HG02938 (cell line): ENCODE data around the gene METTL9.
"Not testable (repeated sequence)": the region's sequence is repeated elsewhere in the genome, so short reads cannot be mapped to it uniquely, and the experiment has no call there.

ENCODE experiments used
- ATAC-seq: cut with Tn5 transposase; IDR thresholded peaks from one replicate; pipeline ENCODE4 v1.9.1; 2021; ENCODE audit warnings: mild to moderate bottlenecking, moderate library complexity; ENCODE audit not compliant: unreplicated experiment

The METTL9 gene

GRCh38 chr16:21631951-21632575 lies 32.7 kb downstream of the METTL9 start:
- not testable (repeated sequence) for ATAC-seq

DNA sequence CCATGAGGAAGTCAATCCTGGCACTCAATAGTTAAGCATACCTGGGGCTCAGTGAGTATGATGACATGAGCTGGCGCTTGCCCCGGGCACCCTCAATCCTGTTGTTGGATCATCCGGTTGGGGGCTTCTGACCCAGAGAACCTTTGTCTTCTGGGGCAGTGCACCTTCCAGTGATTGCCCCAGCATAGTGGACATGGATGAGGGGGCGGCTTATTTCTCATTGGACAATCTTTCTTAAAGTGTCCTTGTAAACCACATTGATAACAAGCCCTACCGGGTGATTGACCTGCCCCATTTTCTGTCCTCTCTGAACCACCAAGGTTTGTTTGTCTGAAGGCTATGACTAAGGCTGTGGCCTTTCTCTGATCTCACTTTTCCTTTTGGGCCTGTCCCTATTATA lies 34.8 kb downstream of the METTL9 start:
- no peak for ATAC-seq

DNA sequence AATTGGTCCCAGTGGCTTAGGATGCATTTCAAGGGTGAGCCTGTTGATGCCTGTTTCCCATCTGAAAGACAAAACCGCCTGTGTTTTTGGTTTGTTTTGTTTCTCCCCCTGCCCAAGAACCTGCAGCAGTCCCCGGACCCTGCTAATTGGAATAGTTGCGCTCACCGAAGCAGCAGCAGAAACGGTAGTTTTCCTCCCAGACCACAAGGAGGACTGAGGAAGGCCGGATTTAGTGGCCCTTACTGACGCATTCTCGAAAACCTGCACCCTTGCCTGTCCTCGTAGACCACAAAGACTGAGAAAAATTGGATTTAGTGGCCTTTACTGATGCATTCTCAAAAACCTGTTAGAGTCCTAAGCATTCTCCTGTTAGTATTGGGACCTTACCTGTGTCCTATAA lies 36.3 kb downstream of the METTL9 start:
- ATAC-seq: not testable (repeated sequence)

DNA sequence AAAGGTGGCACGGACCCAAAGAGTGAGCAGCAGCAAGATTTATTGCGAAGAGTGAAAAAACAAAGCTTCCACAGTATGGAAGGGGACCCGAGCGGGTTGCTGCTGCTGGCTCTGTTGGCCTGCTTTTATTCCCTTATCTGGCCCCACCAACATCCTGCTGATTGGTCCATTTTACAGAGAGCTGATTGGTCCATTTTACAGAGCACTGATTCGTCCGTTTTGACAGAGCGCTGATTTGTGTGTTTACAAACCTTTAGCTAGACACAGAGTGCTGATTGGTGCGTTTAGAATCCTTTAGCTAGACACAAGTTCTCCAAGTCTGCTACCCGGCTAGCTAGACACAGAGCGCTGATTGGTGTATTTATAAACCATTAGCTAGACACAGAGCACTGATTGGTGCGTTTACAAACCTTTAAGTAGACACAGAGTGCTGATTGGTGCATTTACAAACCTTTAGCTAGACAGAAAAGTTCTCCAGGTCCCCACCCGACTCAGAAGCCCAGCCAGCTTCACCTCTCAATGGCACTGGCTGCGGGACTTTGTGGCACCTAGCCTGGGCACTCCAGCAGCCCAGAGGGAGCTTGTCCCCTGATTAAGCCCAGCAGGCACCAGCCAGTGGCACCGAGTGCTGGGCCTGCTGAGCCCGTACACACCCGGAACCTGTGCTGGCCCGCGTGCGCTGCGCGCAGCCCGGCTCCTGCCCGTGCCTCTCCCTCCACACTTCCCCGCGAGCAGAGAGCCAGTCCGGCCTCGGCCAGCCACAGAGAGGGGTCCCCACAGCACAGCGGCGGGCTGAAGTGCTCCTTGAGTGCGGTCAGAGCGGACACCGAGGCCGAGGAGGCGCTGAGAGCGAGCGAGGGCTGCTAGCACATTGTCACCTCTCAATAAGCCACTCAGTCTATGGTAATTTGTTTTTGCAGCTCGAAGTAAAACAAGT lies 37.9 kb downstream of the METTL9 start:
- no peak for ATAC-seq

- no peak for ATAC-seq
Observed at GRCh38 chr16:21638573-21638975, 39.2 kb downstream of the METTL9 start.

DNA sequence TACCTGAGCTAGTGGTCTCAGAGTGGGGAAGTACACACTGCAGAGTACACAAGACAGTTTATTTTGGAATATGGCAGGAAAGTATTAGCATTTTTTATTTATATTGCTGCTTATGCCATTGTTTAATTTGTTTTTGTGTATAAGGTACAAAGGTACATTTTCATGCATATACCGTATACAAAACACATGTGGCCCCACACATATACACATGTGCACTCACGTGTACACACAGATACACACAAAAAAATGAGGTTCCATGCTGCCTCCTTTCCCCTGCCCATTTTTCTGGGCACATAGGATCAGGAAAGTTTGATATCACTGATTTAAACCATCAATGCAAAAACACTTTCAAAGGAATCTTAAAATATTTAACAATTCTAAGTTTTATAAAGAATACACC lies 40.1 kb downstream of the METTL9 start:
- ATAC-seq: no peak

- no peak for ATAC-seq
Observed at GRCh38 chr16:21641916-21642315, 42.5 kb downstream of the METTL9 start.

DNA sequence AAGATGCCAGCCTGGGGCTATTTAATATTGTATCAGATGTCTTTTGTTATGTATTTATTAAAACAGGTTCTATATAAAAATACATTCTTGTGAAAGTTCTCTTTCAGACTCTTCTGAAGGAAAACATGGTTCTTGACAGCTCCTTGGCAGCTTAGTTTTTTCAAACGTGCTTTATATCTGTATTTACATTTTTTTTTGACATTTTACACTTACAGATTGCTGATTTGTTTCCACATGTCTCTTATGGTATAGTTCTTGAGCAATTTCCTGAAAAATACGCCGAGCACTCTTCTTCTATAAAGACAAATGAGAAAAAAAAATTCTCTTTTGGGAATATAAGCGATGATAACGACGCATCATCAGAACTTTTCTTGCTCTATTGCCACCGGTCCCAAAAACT lies 43.5 kb downstream of the METTL9 start:
- no peak for ATAC-seq

DNA sequence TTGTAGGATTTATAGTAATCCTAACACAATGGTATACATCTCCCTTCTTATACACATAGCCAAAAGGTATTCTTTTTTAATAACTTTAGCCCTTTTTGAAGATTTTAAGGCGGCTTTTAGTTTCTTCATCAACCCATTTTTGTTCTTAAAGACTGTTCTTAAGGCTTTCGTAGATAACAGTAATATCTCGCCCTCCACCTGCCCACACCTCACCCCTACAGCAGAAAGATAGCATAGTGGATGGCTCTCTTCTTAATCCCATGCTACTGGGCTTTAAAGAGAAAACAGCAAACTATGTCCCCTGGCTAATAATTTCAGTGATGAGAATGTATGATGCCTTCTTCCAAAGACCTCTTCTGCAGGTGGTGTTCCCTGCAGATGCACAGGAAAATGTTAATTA lies 44.4 kb downstream of the METTL9 start:
- no peak for ATAC-seq

DNA sequence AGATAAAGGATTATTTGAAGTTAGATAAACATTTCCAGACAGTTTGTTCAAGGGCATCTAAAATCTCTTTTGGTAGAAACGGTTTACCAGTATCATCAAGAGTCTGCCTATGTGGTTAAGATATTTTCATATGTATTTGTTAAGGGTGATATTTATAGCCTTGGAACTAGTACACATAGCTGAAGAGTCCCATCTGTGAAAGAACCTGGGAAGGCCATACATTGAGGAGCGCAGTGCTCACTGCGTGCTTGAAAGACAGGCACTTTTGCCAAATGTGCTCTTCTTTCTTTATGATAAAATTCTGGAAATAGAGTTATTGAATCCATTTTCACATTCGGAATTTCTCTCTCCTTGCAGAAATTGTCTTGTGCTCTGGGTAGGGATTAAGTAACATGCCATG lies 45.3 kb downstream of the METTL9 start:
- no peak for ATAC-seq

DNA sequence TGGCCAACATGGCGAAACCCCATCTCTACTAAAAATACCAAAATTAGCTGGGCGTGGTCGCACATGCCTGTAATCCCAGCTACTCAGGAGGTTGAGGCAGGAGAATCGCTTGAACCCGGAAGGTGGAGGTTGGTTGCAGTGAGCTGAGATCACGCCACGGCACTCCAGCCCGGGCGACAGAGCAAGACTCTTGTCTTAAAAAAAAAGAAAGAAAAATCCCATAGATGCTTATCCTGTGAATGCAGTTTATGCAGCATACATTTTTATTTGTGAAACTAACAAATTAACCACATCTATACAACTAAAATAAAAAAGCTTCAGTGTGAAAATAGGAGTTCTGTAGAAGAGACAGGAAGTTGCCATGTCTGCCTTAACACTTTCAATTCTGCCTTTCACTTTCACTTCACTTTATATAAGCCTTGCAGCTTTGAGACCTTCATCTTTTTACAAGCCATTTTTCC lies 45.9 kb downstream of the METTL9 start:
- no peak for ATAC-seq

- ATAC-seq: no peak
Observed at GRCh38 chr16:21646091-21646490, 46.7 kb downstream of the METTL9 start.

GRCh38 chr16:21646721-21647561 lies 47.6 kb downstream of the METTL9 start:
- peak; percentile 86 for ATAC-seq

DNA sequence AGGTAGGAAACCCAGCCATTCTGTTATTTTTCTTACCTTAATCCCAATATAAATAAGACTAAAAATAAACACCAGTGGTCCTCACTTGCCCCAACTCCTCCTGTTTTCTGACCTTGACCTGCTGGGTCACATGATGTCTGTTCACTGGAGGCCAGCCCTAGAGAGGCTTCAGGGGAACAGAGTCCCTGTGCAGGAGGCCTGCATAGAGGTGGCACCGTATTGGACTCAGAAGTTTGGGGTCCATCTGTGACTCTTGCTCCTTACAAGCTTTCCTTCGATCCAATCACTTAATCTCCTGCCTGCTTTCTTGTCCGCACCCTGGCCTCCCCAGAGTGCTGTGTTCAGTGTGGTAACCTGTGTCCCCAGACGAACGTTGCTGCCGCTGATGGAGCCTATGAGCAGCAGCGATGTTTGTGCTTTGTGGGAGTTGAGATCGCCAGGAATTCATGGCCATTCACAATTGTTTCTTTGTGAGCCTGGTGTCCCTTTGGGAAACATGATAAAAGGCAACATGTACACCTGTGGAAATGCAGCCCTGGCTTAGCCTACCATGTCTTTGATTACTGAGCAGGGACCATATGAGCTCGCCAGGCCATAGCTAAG lies 48.3 kb downstream of the METTL9 start:
- ATAC-seq: peak; percentile 6

DNA sequence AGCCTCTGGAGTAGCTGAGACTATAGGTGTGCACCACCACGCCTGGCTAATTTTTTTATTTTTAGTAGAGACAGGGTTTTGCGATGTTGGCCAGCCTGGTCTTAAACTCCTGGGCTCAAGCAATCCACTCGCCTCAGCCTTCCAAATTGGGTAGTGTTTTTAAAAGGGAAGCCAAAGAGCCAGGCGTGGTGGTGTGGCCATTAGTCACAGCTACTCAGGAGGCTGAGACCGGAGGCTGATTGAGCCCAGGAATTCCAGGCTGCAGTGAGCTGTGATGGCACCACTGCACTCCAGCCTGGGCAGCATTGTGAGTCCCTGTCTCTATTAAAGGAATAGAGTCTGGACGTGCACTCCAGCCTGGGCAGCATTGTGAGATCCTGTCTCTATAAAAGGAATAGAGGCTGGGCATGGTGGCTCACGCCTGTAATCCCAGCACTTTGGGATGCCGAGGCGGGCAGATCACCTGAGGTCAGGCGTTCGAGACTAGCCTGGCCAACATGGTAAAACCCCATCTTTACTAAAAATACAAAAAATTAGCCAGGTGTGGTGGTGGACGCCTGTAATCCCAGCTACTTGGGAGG lies 50.5 kb downstream of the METTL9 start:
- not testable (repeated sequence) for ATAC-seq

DNA sequence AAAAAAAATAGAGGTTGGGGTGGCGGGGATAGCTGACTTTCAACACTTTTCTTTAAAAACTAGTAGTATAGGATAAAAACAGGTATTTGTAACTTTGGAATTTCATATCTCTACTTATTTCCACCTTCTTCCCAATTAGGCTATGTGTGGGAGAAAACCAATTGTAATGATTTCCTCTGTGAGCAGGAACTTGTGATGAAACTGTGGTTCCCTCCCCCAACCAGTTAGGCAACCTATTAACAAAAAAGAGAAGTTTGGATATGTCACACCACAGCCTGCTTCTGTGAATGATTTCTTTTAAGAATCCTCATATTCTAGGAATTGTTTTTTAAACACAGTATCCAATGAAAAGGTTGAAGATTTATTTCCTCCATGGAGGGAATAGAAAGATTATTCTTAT lies 51.1 kb downstream of the METTL9 start:
- ATAC-seq: no peak

- no peak for ATAC-seq
Observed at GRCh38 chr16:21651515-21651914, 52.1 kb downstream of the METTL9 start.

DNA sequence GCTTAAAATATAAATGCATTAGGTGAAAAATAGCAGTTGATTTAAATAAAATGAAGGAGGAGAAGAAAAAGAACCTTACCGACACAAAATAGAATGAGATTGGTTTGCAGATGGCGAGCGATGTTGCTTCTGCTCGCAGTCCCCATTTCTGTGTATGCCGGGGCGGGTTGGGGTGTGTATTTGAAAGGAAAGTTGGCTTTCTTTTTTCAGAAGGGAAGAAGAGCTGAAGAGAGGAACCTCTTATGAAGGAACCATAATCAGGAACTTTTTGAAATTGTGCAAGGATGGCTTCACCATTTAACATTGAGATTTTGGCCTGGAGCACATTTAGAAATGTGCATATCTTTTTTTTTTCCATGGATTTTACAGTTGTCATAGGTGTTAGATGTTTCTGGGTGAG lies 53.1 kb downstream of the METTL9 start, which contains the start of gene IGSF6:
IGSF6 (minus strand) TSS at position 156 of the 400 bp plus-strand sequence; CDS start at position 146, 10 bp downstream.
- ATAC-seq: no peak

- ATAC-seq: no peak
Observed at GRCh38 chr16:21653571-21653970, 54.2 kb downstream of the METTL9 start.

DNA sequence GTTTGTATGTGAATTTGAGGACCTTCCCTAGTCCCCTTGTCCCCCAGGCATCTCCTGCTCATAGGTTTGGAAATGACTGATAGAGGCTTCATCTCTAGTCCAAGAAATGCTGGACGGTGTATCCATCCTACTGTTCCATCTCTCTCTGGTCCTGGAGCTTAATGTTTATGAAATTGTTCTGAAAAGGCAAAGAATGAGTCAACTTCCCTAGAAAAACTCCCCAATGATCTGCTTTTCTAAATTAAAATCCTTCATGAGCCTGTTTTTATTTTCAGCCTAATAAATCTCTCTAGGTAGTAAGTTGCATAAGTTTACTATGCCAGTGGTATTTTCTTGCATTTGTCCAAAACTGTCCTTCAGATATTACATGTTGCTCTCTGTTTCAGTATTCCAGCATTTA lies 55.1 kb downstream of the METTL9 start:
- no peak for ATAC-seq
